IPS-NIHi7 (cell line): ENCODE data around the gene RNF146.
"Not testable (repeated sequence)": the region's sequence is repeated elsewhere in the genome, so short reads cannot be mapped to it uniquely, and the experiment has no call there.

Experiments used
- DNase-seq: peaks from one replicate; pipeline ENCODE4 v3.0.0; 2012; ENCODE audit warnings: mixed read lengths; ENCODE audit errors: extremely low spot score

The RNF146 gene, protein sequence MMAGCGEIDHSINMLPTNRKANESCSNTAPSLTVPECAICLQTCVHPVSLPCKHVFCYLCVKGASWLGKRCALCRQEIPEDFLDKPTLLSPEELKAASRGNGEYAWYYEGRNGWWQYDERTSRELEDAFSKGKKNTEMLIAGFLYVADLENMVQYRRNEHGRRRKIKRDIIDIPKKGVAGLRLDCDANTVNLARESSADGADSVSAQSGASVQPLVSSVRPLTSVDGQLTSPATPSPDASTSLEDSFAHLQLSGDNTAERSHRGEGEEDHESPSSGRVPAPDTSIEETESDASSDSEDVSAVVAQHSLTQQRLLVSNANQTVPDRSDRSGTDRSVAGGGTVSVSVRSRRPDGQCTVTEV

DNA sequence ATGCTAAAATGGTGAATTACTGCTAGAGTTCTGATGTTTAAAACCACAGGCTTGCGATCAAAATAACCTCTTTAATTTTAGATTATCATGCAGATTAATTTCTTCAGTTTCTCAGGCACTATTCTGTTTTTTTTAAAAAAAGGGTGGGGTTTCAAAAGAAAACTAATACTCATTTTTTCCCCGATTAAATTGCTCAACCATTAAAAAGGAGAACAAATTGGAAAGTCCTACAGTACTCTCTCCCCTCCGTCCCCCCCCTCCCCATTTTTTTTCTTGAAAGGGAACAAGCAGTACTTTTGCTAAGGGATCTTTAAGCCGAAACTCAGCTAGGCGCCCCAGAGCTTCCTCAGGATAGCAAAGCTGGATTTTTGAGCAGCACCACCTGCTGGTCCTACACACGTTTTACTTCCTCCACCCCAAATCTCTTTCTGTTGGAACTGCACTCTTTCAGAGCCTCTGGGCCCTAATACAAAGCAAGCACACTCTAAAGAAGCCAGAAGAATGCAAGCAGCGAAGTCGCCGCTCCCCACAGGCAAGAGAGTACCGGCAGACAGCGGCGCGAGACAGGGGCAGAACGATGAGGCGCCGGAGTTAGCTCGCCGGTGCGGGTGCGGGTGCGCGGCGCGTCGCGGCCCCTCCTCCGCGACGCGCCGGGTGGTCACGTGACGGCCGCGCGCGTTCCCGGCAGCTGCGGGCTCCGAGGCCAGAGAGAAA lies at the start of gene RNF146:
Gene RNF146, plus strand, starts transcription at position 687 of the 714 bp plus-strand sequence. CDS start 13,475 bp downstream, outside the sequence.
- peak; percentile 86 for DNase-seq

DNA sequence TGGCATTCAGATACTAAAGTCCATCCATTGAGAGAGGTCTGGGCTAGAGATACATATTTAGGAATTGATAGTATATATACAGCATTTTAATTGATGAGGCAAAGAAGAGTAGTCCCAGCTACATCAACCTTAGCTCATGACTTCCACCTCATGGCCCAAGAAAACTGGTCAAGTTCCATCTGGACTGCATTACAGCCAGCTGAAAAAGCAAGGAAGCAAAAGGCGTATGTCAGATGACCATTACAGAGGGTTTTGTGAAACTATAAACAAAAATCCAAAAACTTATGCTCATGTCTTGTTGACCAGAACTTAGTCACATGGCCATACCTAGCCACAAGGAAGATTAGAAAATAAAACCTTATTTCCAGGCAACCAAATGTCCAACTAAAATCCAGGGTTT lies 46.8 kb upstream of the RNF146 start:
- no peak for DNase-seq

- DNase-seq = no peak
Measured at GRCh38 chr6:127221201-127221600, 45.5 kb upstream of the RNF146 start.

DNA sequence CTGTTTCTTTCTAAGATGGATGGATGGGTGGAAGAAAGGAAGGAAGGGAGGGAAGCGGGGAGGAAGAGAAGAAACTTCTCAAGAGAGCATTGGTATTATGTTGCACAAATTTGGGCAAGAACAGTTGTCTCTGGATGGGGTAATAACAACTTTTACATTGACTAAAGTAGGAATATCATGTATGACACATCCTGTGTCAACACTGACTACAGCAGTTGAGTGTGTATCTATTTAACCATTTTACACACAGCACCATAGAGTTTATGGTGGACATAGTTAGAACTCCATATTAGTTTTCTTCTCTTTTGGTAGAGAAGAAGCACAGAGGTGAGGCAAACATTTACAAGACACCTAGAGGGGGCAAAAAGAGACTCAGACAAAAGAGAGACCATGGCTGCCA lies 44.2 kb upstream of the RNF146 start:
- DNase-seq = no peak

GRCh38 chr6:127225497-127225896 lies 41.2 kb upstream of the RNF146 start:
- no peak for DNase-seq

GRCh38 chr6:127233819-127234218 lies 32.8 kb upstream of the RNF146 start:
- DNase-seq = not testable (repeated sequence)

- DNase-seq = no peak
Measured at GRCh38 chr6:127243501-127243900, 23.2 kb upstream of the RNF146 start.

GRCh38 chr6:127247114-127248096 lies 19.3 kb upstream of the RNF146 start:
- DNase-seq = no peak

GRCh38 chr6:127249621-127250020 lies 17.0 kb upstream of the RNF146 start:
- DNase-seq = no peak

DNA sequence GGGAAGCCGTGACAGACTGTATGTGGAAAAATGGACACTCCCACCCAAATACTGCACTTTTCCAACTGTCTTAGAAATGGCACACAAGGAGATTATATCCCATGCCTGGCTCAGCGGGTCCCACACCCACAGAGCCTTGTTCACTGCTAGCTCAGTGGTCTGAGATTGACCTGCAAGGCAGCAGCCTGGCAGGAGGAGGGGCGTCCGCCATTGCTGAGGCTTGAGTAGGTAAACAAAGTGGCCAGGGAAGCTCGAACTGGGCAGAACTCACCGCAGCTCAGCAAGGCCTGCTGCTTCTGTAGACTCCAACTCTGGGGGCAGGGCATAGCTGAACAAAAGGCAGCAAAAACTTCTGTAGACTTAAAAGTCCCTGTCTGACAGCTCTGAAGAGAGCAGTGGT lies 11.4 kb upstream of the RNF146 start:
- DNase-seq = no peak

GRCh38 chr6:127262896-127263295 lies 3.8 kb upstream of the RNF146 start:
- DNase-seq = no peak

GRCh38 chr6:127263481-127263880 lies 3.2 kb upstream of the RNF146 start:
- no peak for DNase-seq

GRCh38 chr6:127266892-127267645 lies 405 bp downstream of the RNF146 start:
- DNase-seq = peak; percentile 65

DNA sequence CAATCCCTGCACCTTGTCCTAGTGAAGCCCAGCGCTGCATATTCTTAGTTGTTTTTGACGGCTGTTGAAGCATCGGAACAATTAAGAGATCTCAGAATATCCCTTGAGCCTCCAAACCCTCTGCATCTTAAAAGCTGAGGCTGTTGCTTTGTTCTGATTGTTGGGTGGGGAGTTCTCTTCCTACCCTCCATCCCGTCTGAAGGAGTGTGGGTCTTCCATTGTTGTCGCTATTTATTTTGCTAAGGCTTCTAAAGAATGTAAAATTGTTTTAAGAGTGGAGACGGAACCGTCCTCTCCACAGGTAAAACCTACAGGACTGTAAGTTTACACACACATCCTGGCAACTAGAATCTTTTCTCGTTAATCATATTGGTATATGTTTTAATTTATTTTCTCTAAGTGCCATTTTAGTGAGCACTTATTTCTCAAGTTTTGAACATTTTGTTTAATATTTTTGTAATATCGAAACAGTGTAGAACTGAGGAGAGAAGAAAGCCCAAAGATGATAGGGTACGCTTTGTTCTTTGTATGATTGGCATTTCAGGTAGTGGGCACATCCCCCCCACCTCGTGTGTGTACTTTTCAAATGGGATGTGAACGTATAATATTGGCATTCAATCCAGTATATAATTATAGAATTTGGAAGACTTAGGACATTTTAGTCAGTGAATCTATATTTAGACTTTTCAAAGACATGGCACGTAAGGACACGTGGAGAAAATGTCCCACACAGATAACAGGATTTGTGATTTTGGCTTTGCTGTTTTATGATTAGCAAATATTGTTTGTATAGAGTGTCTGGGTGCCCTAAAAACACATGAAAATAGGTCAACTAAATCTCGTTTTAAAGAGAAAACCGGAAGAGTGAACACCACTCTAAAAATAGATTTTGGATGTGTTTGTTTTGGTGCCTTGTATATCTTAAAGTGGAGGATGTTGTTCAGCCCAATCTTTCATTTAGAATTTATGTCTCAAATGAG lies 1.3 kb downstream of the RNF146 start:
- DNase-seq = peak; percentile 8

DNA sequence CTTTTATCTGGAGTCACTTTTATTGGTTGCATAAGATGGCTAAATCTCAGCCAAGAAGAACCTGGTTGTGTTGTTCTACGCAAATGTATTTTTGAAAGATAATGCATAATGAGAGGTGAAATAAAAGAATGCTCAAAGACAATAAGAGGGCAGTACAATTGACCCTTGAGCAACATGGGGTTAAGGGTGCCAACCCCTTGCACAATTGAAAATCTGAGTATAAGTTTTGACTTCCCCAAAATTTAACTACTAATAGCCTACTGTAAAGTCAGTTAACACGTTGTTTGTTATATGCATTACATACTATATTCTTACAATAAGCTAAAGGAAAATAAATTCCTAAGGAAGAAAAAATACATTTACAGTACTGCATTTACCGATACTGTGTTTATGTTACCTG lies 5.9 kb downstream of the RNF146 start:
- DNase-seq = no peak

- no peak for DNase-seq
Measured at GRCh38 chr6:127273499-127273898, 6.8 kb downstream of the RNF146 start.

GRCh38 chr6:127276331-127276730 lies 9.7 kb downstream of the RNF146 start:
- DNase-seq = no peak

DNA sequence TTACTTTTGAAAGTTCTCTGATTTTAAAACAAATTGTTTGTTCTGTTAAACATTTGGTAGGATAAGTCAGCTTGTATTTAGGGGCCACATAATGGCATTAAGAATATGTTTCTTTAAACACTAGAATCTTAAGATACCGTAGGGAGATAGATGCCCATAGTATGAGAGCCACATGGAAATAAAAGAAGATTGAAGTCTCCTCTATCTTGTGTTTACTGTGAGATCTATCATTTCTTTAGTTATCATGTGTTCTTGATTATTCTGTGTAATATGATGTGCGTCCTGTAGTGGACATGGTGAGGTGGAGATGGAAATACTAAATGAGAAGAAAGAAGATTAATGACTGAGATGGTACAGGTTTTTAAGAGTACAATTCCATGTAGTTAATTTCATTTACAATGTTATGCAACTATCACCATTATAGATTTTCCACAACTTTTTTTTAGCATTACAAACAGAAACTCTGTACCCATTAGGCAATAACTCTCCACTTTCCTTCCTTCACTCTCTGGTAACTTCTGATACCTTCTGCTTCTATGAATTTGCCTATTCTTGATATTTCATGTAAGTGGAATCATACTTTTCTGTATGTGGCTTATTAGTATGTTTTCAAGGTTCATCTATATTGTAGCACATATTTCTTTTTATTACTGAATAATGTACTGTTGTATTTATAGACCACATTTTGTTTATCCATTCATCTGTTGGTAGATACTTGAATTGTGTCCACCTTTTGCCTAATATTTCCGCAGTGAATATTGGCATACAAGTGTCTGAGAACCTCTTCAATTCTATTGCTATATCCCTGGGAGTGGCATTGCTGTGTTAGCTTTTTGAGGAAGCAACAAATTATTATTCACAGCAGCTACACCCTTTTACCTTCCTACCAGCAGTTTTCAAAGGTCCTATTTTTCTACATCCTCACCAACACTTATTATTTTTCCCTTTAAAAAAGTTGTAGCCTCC lies 11.5 kb downstream of the RNF146 start:
- no peak for DNase-seq

DNA sequence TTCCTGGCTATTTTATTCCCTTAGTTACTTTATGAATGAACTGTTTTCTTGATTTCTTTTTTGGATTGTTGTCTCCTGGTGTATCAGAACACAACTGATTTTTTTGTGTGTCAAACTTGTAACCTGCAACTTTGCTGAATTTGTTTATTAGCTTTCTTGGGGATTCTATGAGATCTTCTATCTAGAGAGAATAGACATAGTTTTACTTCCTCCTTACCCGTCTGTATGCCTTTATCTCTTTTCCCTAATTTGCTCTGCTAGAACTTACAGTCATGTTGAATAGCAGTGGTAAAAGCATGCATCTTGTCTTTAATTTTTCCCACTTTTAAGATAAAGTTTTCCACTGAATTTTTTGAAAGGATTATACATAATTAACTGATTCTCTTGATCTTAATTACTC lies 13.2 kb downstream of the RNF146 start:
- no peak for DNase-seq
